Calu3 (cell line): ENCODE results near the gene MCAM. TPM values are rescaled to one million over a fixed set of nuclear protein-coding genes. Genes with fewer than 3 reads are reported as not detected.

Experiments
- BruUV-seq: library from RNA; stranded (reverse); fragments of 400-500 nt; replicated peaks from 2 replicates; lab custom pipeline; 2021; lab: Mats Ljungman, UMichigan
- CTCF ChIA-PET: fragments of 300-600 bp; sonication (Branson Sonifier 250); formaldehyde crosslinking; loops from one replicate; lab custom pipeline; 2022; ENCODE audit warnings: antibody characterized with exemption; lab: Charles Lee
- DNase-seq: peaks from one replicate; pipeline ENCODE4 v3.0.0; 2022
- H3K27ac Mint-ChIP-seq: one replicate; pipeline ENCODE4 v1.8.0; 2022; ENCODE audit warnings: mixed read lengths; ENCODE audit not compliant: unreplicated experiment
- H3K27me3 Mint-ChIP-seq: one replicate; pipeline ENCODE4 v1.8.0; 2022; ENCODE audit warnings: mixed read lengths; ENCODE audit not compliant: unreplicated experiment
- H3K36me3 Mint-ChIP-seq: one replicate; pipeline ENCODE4 v1.8.0; 2022; ENCODE audit warnings: mild to moderate bottlenecking, moderate library complexity, mixed read lengths; ENCODE audit not compliant: insufficient read depth, unreplicated experiment
- H3K4me1 Mint-ChIP-seq: one replicate; pipeline ENCODE4 v1.8.0; 2022; ENCODE audit warnings: mild to moderate bottlenecking, low read depth, mixed read lengths; ENCODE audit not compliant: unreplicated experiment
- H3K4me3 Mint-ChIP-seq: one replicate; pipeline ENCODE4 v1.8.0; 2022; ENCODE audit warnings: mild to moderate bottlenecking, low read depth, moderate library complexity, mixed read lengths; ENCODE audit not compliant: unreplicated experiment
- H3K9me3 Mint-ChIP-seq: one replicate; pipeline ENCODE4 v1.8.0; 2022; ENCODE audit warnings: low read depth, mixed read lengths; ENCODE audit not compliant: unreplicated experiment
- CTCF ChIP-seq: fragments of 200-600 bp; IDR thresholded peaks from one replicate; pipeline ENCODE4 v1.8.0; 2022; ENCODE audit warnings: antibody characterized with exemption; ENCODE audit not compliant: unreplicated experiment
- intact Hi-C: fragments of 100-400 bp; cut with micrococcal nuclease; formaldehyde crosslinking; loops from one replicate; pipeline ENCODE4 v1.10.0; 2022; ENCODE audit not compliant: unreplicated experiment
- total RNA-seq: library from RNA; stranded (reverse); gene quantifications from 2 replicates; pipeline ENCODE4 v1.2.3, GENCODE V29; 2022

The MCAM gene
- total RNA-seq, 1 experiment from 2014 or later, result 25.1 TPM

DNA sequence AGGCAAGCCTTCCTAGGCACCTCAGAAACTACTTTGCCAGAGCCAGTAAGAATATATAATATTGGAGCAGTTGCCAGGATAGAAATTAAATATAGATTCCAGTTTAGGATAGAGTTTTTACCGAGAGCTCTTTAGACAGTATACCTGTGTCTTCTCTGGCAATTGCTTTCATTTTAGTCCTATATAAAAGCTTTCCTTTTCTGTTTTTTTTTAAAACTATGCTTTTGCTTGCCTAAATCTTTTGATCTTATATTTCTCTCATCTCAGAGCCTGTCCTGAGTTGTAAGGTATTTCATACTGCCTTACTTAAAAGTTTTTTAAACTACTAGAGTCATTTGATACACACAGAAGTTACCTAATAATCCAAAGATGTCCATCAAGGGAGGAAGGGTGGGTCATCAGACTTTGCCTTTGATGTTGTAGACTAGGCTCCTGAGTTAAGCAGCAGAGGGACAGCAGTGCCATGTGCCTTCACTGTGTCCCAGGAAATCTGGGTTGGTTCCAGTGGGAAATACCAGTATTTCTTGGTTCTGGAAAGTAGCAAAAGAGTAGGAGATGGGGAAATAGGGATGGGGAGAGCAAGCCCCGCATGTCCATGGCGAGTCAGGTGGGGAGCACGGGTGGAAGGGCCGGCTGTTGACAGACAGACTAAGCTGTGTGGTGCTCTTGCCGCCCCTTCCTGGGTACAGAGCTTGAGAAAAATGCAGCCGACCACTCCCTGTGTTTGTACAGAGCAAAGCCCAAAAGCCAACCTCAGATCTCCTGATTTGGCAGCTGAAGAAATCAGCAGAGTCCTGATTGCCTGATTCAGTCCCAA lies 11.2 kb downstream of the MCAM start:
- TF ChIP-seq CTCF, result no peak
- DNase-seq, result no peak
- no peaks in the 10 kb centered on the region for H3K9me3 Mint-ChIP-seq
- no peak overlapping the region for H3K27ac Mint-ChIP-seq
- no TSS peak for BruUV-seq
- H3K4me1 Mint-ChIP-seq, result no peaks in the 10 kb centered on the region
- H3K27me3 Mint-ChIP-seq, result no peaks in the 10 kb centered on the region
- intact Hi-C loops, result no loop called here
- CTCF ChIA-PET, result no interaction called here
- no peak overlapping the region for H3K4me3 Mint-ChIP-seq
- H3K36me3 Mint-ChIP-seq, result peaks cover 5% of the 10 kb centered on the region

- Mint-ChIP-seq H3K9me3 (no peaks in the 10 kb centered on the region), H3K27ac (no peak overlapping the region), H3K36me3 (peaks cover 5% of the 10 kb centered on the region), H3K27me3 (no peaks in the 10 kb centered on the region), H3K4me1 (no peaks in the 10 kb centered on the region), H3K4me3 (no peak overlapping the region)
- TF ChIP-seq CTCF, result no peak
- no TSS peak for BruUV-seq
- intact Hi-C loops, result no loop called here
- DNase-seq, result no peak
- CTCF ChIA-PET, result no interaction called here
Observed at GRCh38 chr11:119303227-119303718, 13.7 kb downstream of the MCAM start.

GRCh38 chr11:119300198-119300964 lies 16.5 kb downstream of the MCAM start:
- no peaks in the 10 kb centered on the region for H3K27me3 Mint-ChIP-seq
- CTCF ChIA-PET, result no interaction called here
- H3K27ac Mint-ChIP-seq, result no peak overlapping the region
- intact Hi-C loops, result no loop called here
- peaks cover 5% of the 10 kb centered on the region for H3K36me3 Mint-ChIP-seq
- no peak for TF ChIP-seq CTCF
- no peaks in the 10 kb centered on the region for H3K4me1 Mint-ChIP-seq
- no TSS peak for BruUV-seq
- no peaks in the 10 kb centered on the region for H3K9me3 Mint-ChIP-seq
- no peak for DNase-seq
- no peak overlapping the region for H3K4me3 Mint-ChIP-seq

DNA sequence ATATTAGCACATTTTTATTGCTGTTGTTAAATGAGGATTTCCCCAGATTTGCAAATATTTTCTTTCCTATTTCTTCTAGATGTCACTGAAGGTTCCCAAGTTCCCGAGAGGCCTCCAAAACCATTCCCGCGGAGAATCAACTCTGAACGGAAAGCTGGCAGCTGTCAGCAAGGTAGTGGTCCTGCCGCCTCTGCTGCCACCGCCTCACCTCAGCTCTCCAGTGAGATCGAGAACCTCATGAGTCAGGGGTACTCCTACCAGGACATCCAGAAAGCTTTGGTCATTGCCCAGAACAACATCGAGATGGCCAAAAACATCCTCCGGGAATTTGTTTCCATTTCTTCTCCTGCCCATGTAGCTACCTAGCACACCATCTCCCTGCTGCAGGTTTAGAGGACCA lies 17.5 kb downstream of the MCAM start:
- intact Hi-C loops, result no loop called here
- no TSS peak for BruUV-seq
- H3K4me3 Mint-ChIP-seq, result no peak overlapping the region
- no peak overlapping the region for H3K27ac Mint-ChIP-seq
- no peaks in the 10 kb centered on the region for H3K4me1 Mint-ChIP-seq
- H3K27me3 Mint-ChIP-seq, result no peaks in the 10 kb centered on the region
- H3K36me3 Mint-ChIP-seq, result peaks cover 5% of the 10 kb centered on the region
- DNase-seq, result no peak
- CTCF ChIA-PET, result no interaction called here
- TF ChIP-seq CTCF, result no peak
- no peaks in the 10 kb centered on the region for H3K9me3 Mint-ChIP-seq
